Choroid plexus epithelial cell (primary cell): ENCODE results near the gene RREB1.

Source experiments
- DNase-seq: peaks from one replicate; pipeline ENCODE4 v3.0.0-alpha.2; 2010; ENCODE audit warnings: low read depth
- H3K4me3 ChIP-seq: 2 replicates; pipeline ENCODE4 v1.5.1; 2011; ENCODE audit warnings: low read depth, mild to moderate bottlenecking, control low read depth, low read length, moderate library complexity
- CTCF ChIP-seq: conservative IDR thresholded peaks from 2 replicates; pipeline ENCODE4 v1.5.1; 2011; ENCODE audit warnings: low read depth, mild to moderate bottlenecking, control low read depth, inconsistent platforms, low read length, moderate library complexity

Gene RREB1

GRCh38 chr6:7165002-7165889 is 57.5 kb downstream of the RREB1 start:
- peak; percentile 87 for DNase-seq
- no peak overlapping the region for H3K4me3 ChIP-seq
- TF ChIP-seq CTCF, result peak; percentile 2

GRCh38 chr6:7165890-7166267 is 58.1 kb downstream of the RREB1 start:
- H3K4me3 ChIP-seq, result no peak overlapping the region
- no peak for TF ChIP-seq CTCF
- no peak for DNase-seq

- TF ChIP-seq CTCF, result no peak
- H3K4me3 ChIP-seq, result no peak overlapping the region
- peak; percentile 48 for DNase-seq
Measured at GRCh38 chr6:7166410-7167293, 58.9 kb downstream of the RREB1 start.

- no peak overlapping the region for H3K4me3 ChIP-seq
- no peak for DNase-seq
- no peak for TF ChIP-seq CTCF
Measured at GRCh38 chr6:7169296-7169721, 61.5 kb downstream of the RREB1 start.

GRCh38 chr6:7170117-7170732 is 62.5 kb downstream of the RREB1 start:
- no peak overlapping the region for H3K4me3 ChIP-seq
- DNase-seq, result no peak
- TF ChIP-seq CTCF, result no peak

GRCh38 chr6:7171119-7171518 is 63.4 kb downstream of the RREB1 start:
- H3K4me3 ChIP-seq, result no peak overlapping the region
- TF ChIP-seq CTCF, result no peak
- no peak for DNase-seq
